Peyer's patch (tissue), 4 donors: Measurements from ENCODE around the gene FXR1.
"Not testable (repeated sequence)": the region's sequence is repeated elsewhere in the genome, so short reads cannot be mapped to it uniquely, and the experiment has no call there.

ENCODE experiments used
- CTCF ChIP-seq, 6 experiments: fragments of 450-650 bp in 4 of 6; fragments of 200-600 bp in 2 of 6; sonication (generic) in 1 of 6; IDR thresholded peaks; one replicate each; pipeline ENCODE4 v1.5.1; 2017 to 2019; ENCODE audit warnings: antibody characterized with exemption in 6 of 6, mild to moderate bottlenecking in 3 of 6, moderate library complexity in 1 of 6
- POLR2A ChIP-seq, 2 donors: fragments of 450-650 bp; IDR thresholded peaks; one replicate each; pipeline ENCODE4 v1.5.1; 2017; ENCODE audit warnings: antibody characterized with exemption in 2 of 2, mild to moderate bottlenecking in 2 of 2, moderate library complexity in 2 of 2

GRCh38 chr3:181002331-181002730 is 89.9 kb downstream of the FXR1 start:
- not testable (repeated sequence) for TF ChIP-seq POLR2A, CTCF (IDR thresholded peaks at IDR 0.05)
